Spleen (tissue), 11 donors: ENCODE results near the gene BRF1. TPM values are rescaled to one million over a fixed set of nuclear protein-coding genes. Genes with fewer than 3 reads are reported as not detected.
A peak's percentile ranks its signal among the peaks of the same experiment; 100 is the strongest.

Experiments used
- DNase-seq: peaks from one replicate; pipeline ENCODE4 v3.0.0-alpha.2; 2020
- H3K27ac ChIP-seq, 8 donors: fragments of 200-600 bp; sonication (generic) in 7 of 8; 1 replicate in 4 of 8; 2 replicates in 4 of 8; pipeline versions ENCODE4 v1.5.0 to v1.8.0; 2016 to 2021; ENCODE audit warnings: inconsistent platforms in 4 of 8, mild to moderate bottlenecking in 4 of 8, moderate library complexity in 1 of 8
- H3K27me3 ChIP-seq, 7 donors: fragments of 200-600 bp; sonication (generic) in 6 of 7; replicated peaks in 1 of 7; 1 replicate in 4 of 7; 2 replicates in 3 of 7; pipeline versions ENCODE4 v1.5.0 to v1.8.0; 2016 to 2021; ENCODE audit warnings: inconsistent platforms in 3 of 7, mild to moderate bottlenecking in 1 of 7
- H3K36me3 ChIP-seq, 6 donors: fragments of 200-600 bp; sonication (generic) in 5 of 6; 1 replicate in 4 of 6; 2 replicates in 2 of 6; pipeline versions ENCODE4 v1.5.0 to v1.8.0; 2016 to 2021; ENCODE audit warnings: inconsistent platforms in 2 of 6
- H3K4me1 ChIP-seq, 6 donors: fragments of 200-600 bp; sonication (generic) in 5 of 6; 1 replicate in 3 of 6; 2 replicates in 3 of 6; pipeline versions ENCODE4 v1.5.0 to v1.8.0; 2016 to 2021; ENCODE audit warnings: inconsistent platforms in 3 of 6
- H3K4me3 ChIP-seq, 8 donors: fragments of 200-600 bp; sonication (generic) in 7 of 8; 1 replicate in 4 of 8; 2 replicates in 4 of 8; pipeline versions ENCODE4 v1.5.0 to v1.8.0; 2016 to 2021; ENCODE audit warnings: inconsistent platforms in 4 of 8, mild to moderate bottlenecking in 4 of 8, moderate library complexity in 2 of 8
- H3K9me3 ChIP-seq, 8 donors: fragments of 200-600 bp; sonication (generic) in 7 of 8; 1 replicate in 4 of 8; 2 replicates in 4 of 8; pipeline versions ENCODE4 v1.5.0 to v1.8.0; 2016 to 2021; ENCODE audit warnings: inconsistent platforms in 4 of 8
- POLR2A ChIP-seq, 3 donors: fragments of 450-650 bp; IDR thresholded peaks; one replicate each; pipeline ENCODE4 v1.5.1; 2017; ENCODE audit warnings: antibody characterized with exemption in 3 of 3, mild to moderate bottlenecking in 1 of 3
- POLR2AphosphoS5 ChIP-seq, 3 donors: sonication (generic); formaldehyde crosslinking; IDR thresholded peaks; one replicate each; pipeline ENCODE4 v1.5.1; 2017; ENCODE audit warnings: antibody characterized with exemption in 3 of 3
- WGBS, 5 donors: extraction: QIAGEN DNeasy Blood & Tissue Kit in 3 of 5; methylation state at CpG; one replicate each; pipeline versions ENCODE4 v1.1.5 to v1.1.7; 2013 to 2018; 5-methylcytosine and 5-hydroxymethylcytosine counted together
- intact Hi-C: fragments of 100-400 bp; cut with DNase I; formaldehyde crosslinking; loops from one replicate; pipeline ENCODE4 v1.15.0; 2023; ENCODE audit warnings: low total_unique reads
- polyA plus RNA-seq, 3 donors: library from polyadenylated mRNA; stranded (reverse); fragments of 200-250 nt; gene quantifications; one replicate each; pipeline ENCODE4 v1.2.1, GENCODE V29; 2013
- total RNA-seq, 7 donors: library from RNA; depleted of rRNA in 3 of 7; stranded (reverse); fragments of >200 nt in 3 of 7; fragmentation: NEBNext Ultra II Directional in 4 of 7; extraction: Animal tissue kit (Norgen Biotek cat#: 25700) in 4 of 7; gene quantifications; one replicate each; pipeline versions ENCODE4 v1.1.0 to v1.2.1, GENCODE V29; 2016 to 2021
- TF ChIP-seq, protein P1 (sequence below), 11 experiments: fragments of 200-600 bp in 7 of 11; fragments of 450-650 bp in 4 of 11; sonication (generic) in 4 of 11; IDR thresholded peaks in 8 of 11; conservative IDR thresholded peaks in 3 of 11; 1 replicate in 7 of 11; 2 replicates in 4 of 11; pipeline versions ENCODE4 v1.4.0 to v1.8.0; 2016 to 2021; ENCODE audit warnings: antibody characterized with exemption in 11 of 11, inconsistent platforms in 4 of 11, mild to moderate bottlenecking in 1 of 11
- donor health status: healthy with polysubstance abuse.
- donor health status: DM: no; HTN: no; CAD: no; lungs with moderate emphysema.
- donor health status: DM: no; HTN: no; CAD: no.
- donor health status: Bipolar disorder and iron deficiency.
- donor health status: healthy.
- donor health status: DM: no; HTN: no; CAD: no.
- donor health status: DM: yes; HTN: yes; CAD: no.

The BRF1 gene
- total and polyA plus RNA-seq, 10 donors = 16.2 to 71.2 (median 49.8) TPM

DNA sequence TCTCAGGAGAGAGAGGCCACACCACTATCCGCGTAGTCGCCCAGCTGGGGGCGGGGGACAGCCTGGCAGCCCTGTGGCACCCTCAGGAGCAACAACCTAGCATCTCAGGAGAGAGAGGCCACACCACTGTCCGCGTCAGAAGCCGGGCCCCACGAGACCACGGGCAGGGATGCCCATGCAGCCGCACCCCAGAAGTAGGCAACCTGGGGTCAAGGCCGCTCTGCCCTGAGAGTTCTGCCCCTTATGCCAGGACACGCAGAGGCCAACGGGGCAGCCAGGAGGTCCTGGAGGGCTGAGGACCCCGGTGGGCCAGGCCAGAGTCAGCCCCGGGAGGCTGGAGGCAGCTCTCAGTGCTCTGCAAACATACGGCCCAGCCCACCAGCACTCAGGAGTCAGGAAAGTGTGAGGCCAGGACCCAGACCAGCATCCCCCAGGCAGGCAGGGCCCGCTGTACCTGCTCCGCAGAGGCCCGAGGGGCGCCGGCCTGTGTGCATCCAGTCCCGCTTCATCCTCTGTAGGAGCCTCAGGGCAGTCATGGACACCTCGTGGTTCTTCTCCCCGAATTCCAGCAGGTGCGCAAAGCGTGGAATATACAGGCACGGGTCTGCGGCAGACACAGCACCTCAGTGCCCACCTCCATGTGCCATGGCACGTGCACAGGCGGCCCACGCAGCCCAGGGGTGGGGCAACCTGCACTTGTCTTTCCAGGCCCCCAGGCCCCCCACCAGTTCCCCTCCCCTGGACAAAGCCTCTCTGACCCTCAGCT lies 59.8 kb downstream of the BRF1 start:
- Histone ChIP-seq H3K36me3 (peaks cover 0 to 33% (median 7%) of the 10 kb centered on the region in 6 donors), H3K27ac (no peak overlapping the region), H3K27me3 (no peaks in the 10 kb centered on the region), H3K4me1 (peaks cover 0 to under 1% (median 0%) of the 10 kb centered on the region in 6 donors), H3K9me3 (no peaks in the 10 kb centered on the region), H3K4me3 (no peak overlapping the region)
- intact Hi-C loops = no loop called here
- WGBS, 5 donors = 95 to 100% (median 96%) methylated on average over 5 to 27 of the region's 31 CpGs
- TF ChIP-seq POLR2A (IDR thresholded peaks at IDR 0.05) (no peak), POLR2AphosphoS5 (IDR thresholded peaks at IDR 0.05) (no peak)
- TF ChIP-seq, protein P1, sequence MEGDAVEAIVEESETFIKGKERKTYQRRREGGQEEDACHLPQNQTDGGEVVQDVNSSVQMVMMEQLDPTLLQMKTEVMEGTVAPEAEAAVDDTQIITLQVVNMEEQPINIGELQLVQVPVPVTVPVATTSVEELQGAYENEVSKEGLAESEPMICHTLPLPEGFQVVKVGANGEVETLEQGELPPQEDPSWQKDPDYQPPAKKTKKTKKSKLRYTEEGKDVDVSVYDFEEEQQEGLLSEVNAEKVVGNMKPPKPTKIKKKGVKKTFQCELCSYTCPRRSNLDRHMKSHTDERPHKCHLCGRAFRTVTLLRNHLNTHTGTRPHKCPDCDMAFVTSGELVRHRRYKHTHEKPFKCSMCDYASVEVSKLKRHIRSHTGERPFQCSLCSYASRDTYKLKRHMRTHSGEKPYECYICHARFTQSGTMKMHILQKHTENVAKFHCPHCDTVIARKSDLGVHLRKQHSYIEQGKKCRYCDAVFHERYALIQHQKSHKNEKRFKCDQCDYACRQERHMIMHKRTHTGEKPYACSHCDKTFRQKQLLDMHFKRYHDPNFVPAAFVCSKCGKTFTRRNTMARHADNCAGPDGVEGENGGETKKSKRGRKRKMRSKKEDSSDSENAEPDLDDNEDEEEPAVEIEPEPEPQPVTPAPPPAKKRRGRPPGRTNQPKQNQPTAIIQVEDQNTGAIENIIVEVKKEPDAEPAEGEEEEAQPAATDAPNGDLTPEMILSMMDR (IDR thresholded peaks at IDR 0.05 in 8 of 11, conservative IDR thresholded peaks at IDR 0.05 in 3 of 11) = no peak
- no peak for DNase-seq

DNA sequence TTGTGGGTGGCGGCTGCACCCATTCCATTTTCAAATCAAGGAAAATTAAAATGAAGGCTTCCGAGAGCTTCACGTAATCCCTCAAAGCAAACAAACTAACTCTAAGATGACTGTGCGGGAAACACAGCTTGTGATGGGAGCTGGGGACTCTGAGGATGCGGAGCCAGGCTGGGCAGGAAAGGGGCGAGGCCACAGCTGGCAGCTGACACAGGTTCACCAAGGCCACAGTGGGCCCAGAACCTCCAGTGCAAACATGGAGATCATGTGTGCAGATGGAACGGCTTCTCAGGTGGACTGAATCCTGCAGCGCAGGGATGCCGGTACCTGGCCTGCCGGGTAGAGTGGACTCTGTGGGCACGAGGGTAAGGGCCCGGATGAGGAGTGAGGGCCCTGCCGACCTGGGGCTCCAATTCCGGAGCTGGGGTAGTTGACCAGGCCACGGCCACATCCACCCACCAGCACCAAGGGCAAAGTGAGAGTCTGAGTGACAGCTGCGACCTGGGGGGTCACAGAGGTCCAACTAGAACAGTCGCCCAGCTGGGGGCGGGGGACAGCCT lies 71.6 kb downstream of the BRF1 start:
- H3K27ac ChIP-seq = peak overlapping the region in 2 of 8 donors; percentile 28 to 40
- H3K36me3 ChIP-seq = peaks cover 0 to 48% (median 26%) of the 10 kb centered on the region in 6 donors
- TF ChIP-seq POLR2AphosphoS5 (IDR thresholded peaks at IDR 0.05) (peak; percentile 41 to 63 (median 46)), POLR2A (IDR thresholded peaks at IDR 0.05) (no peak)
- TF ChIP-seq, protein P1 (IDR thresholded peaks at IDR 0.05 in 8 of 11, conservative IDR thresholded peaks at IDR 0.05 in 3 of 11) = no peak
- H3K27me3 ChIP-seq = no peaks in the 10 kb centered on the region
- no peak overlapping the region for H3K4me3 ChIP-seq
- H3K9me3 ChIP-seq = peaks cover 0 to 3% (median 0%) of the 10 kb centered on the region in 8 donors
- H3K4me1 ChIP-seq = peaks cover 0 to 11% (median 0%) of the 10 kb centered on the region in 6 donors
- WGBS, 5 donors = 72 to 95% (median 83%) methylated on average over 9 to 18 of the region's 18 CpGs
- intact Hi-C loops = no loop called here
- DNase-seq = peak; percentile 77

DNA sequence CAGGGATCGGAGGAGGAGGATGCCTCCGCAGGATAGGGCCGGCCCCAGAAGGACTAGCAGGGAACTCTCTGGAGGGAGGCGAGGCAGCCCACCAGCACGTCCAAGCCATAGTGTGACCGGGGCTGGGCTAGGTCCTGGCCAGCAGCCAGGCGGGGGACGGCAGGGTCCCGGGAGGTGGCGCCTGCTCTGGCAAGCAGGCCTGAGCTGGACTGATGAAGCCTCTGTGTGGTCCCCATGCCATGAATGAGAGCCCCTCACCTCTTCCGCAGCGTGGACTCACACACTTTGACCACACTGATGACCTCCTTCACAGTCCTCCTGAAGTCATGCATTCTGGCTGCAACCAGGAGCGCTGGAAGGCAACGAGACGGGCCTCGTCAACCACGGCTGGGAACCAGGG lies 72.2 kb downstream of the BRF1 start:
- H3K27ac ChIP-seq = peak overlapping the region in 2 of 8 donors; percentile 28 to 40
- intact Hi-C loops = no loop called here
- no peaks in the 10 kb centered on the region for H3K27me3 ChIP-seq
- H3K4me1 ChIP-seq = peaks cover 0 to 11% (median 0%) of the 10 kb centered on the region in 6 donors
- no peak for DNase-seq
- TF ChIP-seq POLR2AphosphoS5 (IDR thresholded peaks at IDR 0.05) = no peak
- TF ChIP-seq POLR2A (IDR thresholded peaks at IDR 0.05) = no peak
- TF ChIP-seq, protein P1 (IDR thresholded peaks at IDR 0.05 in 8 of 11, conservative IDR thresholded peaks at IDR 0.05 in 3 of 11) = no peak
- peaks cover 0 to 3% (median 0%) of the 10 kb centered on the region in 8 donors for H3K9me3 ChIP-seq
- H3K36me3 ChIP-seq = peaks cover 0 to 54% (median 29%) of the 10 kb centered on the region in 6 donors
- WGBS, 5 donors = 72 to 89% (median 78%) methylated on average over 17 of the region's 17 CpGs
- H3K4me3 ChIP-seq = no peak overlapping the region

DNA sequence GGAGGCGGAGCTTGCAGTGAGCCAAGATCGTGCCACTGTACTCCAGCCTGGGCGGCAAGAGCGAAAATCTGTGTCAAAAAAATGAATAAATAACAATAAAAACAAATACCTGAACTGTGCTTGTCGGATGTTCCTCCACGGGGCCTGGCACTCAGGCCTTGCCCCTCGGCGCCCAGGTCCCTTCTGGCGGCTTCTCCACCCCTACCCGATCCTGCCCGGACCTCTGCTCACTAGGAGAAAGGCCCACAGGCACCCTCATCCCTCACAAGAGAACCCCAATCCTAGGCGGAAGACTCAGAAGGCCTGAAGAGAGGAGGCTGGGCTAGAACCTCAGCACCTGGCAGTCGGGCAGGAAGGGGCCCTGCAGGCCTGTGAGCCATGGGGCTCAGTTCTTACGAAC lies 73.5 kb downstream of the BRF1 start:
- Histone ChIP-seq H3K27ac (no peak overlapping the region), H3K36me3 (peaks cover 0 to 66% (median 35%) of the 10 kb centered on the region in 6 donors), H3K27me3 (no peaks in the 10 kb centered on the region), H3K9me3 (peaks cover 0 to 3% (median 0%) of the 10 kb centered on the region in 8 donors), H3K4me3 (no peak overlapping the region), H3K4me1 (peaks cover 0 to 11% (median 0%) of the 10 kb centered on the region in 6 donors)
- no peak for DNase-seq
- intact Hi-C loops = no loop called here
- WGBS, 5 donors = 94 to 97% (median 95%) methylated on average over 14 of the region's 14 CpGs
- TF ChIP-seq POLR2AphosphoS5 (IDR thresholded peaks at IDR 0.05) = no peak
- TF ChIP-seq, protein P1 (IDR thresholded peaks at IDR 0.05 in 8 of 11, conservative IDR thresholded peaks at IDR 0.05 in 3 of 11) = no peak
- TF ChIP-seq POLR2A (IDR thresholded peaks at IDR 0.05) = no peak
